ENCODE data around the gene METAP2.
"Not testable (repeated sequence)": the region's sequence is repeated elsewhere in the genome, so short reads cannot be mapped to it uniquely, and the experiment has no call there.

METAP2 gene

GRCh38 chr12:95463050-95463449, 10.9 kb upstream of the METAP2 start:
- DNase-seq, result no peak

DNA sequence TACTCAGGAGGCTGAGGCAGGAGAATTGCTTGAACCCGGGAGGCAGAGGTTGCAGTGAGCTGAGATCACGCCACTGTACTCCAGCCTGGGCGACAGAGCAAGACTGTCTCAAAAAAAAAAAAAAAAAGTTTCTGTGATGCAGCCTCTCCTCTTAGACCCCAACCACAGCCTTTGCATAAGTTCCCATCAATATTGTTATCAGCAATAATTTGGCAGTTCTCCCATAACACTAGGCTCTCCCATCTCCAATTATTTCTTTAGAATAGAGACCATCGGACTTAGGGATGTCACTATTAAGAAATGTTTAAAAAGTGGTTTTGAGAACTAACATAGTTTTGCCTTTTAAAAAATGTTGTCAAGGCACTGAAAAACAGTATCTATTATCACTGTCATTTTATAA, 10.2 kb upstream of the METAP2 start:
- not testable (repeated sequence) for DNase-seq

DNA sequence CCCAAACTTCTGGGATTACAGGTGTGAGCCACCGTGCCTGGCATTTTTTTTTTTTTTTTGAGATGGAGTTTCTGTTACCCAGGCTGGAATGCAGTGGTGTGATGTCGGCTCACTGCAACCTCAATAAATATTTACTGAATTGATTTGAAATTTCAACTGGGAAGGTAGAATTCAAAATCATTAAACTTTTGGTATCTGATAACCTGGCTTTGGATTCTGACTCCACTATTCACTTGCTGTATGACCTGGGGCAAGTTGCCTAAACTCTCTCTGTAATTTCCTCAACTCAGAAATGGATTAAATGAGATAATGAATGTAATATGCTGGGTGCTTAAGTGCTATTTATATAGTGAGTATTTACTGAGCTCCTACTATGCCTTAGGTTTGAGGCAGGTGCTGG, 8.7 kb upstream of the METAP2 start:
- no peak for DNase-seq

DNA sequence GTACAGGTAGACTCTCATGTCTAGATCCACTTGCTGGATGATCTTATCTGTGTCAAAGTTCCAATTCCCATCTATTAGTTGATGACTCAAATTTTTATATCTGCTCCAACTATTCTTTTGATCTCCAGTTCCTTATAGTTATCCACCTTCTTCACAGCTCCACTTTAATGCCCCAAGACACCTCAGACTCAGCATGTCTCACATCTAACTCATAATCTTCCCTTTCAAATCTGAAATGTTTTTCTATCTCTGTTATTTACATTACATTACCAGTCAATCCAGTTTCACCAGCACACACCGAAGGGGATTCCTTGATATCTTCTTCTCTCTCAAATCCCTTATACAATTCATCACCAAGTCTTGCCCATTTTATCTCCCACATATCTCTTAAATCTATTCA, 3.7 kb upstream of the METAP2 start:
- DNase-seq, result no peak

DNA sequence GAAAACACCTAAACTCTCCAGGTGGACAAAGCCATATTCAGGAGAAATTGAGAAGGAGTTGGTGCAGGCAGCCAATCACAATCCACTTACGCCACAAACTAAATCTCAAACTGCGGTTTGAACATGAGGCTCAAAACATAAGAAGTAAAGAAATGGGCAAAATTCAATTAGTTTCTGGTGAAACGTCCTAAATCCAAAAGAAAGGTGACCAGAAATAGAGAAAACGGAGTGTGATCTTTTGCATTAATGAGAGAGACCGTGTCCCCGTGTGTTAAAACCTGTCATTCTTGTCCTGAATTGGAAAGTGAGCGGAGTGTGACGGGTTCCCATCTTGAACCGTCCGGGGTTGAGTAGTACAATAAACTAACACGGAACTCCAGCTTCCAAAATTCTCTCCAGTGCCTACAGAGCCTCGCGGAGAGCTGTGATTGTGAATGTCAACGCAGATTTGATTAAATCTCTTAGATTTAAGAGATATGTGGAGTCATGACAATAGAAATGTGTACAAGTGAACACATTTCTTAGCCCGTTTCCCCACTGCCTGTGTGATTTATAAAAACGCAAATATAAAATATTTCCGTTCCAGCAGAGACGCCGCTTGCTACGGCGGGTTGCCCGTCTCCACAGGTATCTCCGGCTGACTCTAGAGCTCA, 595 bp upstream of the METAP2 start:
- DNase-seq, result peak; percentile 60

DNA sequence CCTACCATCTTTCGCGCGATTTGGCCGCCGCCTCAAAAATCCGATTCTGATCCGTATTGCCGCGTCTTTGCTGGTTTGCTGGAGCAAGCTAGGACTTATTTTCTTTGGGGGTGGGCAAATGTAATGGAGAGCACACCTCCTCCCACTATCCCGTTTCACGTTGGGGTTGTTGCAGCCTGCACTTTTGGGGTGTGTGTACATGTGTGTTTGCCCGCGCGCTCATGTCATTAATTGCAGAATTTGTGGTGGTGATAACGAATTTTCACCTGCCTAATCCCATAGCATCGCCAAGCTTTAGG, 657 bp downstream of the METAP2 start:
- DNase-seq, result no peak

- DNase-seq, result no peak
Measured at GRCh38 chr12:95480230-95480629, 6.3 kb downstream of the METAP2 start.

GRCh38 chr12:95481072-95481471, 7.1 kb downstream of the METAP2 start:
- no peak for DNase-seq

- no peak for DNase-seq
Measured at GRCh38 chr12:95481888-95482287, 7.9 kb downstream of the METAP2 start.

DNA sequence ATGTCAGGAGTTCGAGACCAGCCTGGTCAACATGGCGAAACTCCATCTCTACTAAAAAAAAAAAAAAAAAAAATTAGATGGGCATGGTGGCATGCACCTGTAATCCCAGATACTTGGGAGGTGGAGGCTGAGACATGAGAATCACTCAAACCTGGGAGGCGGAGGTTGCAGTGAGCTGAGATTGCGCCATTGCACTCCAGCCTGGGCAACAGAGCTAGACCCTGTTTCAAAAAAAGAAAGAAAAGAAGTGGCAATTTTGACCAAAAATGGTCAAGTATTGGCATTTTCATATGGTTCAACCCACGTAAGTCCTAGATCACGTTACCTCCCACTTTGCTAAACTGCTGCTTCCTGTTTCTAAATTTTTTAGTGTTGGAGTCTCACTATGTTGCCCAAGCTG, 8.6 kb downstream of the METAP2 start:
- not testable (repeated sequence) for DNase-seq

DNA sequence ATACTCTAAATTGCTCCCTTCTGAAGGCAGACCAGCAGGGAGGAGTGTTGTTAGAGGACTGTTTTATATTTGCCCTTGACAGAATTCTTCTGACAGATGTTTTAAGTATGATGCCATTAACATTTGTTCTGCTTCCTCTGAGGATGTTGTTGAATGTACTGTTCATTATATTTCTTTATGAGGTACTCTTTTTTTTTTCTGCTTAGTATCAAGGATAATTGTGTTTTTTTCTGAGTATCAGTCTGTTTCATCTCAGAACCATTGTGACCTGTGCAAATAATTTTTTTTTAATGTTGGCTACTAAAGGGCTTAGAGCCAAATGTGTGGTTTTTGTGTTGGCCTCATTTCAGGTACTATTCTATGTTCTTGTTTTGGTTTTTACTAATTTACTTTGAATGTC, 10.6 kb downstream of the METAP2 start:
- no peak for DNase-seq

DNA sequence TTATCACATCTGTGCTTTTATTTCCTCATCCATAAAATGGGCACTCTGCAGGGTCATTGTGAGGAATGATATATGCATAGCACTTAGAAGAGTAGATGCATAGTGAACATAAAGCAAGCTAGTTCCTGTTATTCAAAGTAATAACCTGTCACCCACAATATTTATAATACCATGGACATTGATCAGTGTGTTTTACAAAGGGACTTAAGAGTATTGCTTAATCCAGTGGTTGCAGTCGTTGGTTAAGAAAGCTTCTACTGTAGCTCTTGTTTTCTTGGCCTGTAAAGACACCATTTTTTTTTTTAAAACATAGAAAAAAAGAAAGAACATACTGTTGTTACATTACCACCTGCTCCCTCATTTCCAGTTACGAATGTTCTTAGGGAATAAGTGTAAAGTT, 13.1 kb downstream of the METAP2 start:
- no peak for DNase-seq

- no peak for DNase-seq
Measured at GRCh38 chr12:95492462-95492861, 18.5 kb downstream of the METAP2 start.

DNA sequence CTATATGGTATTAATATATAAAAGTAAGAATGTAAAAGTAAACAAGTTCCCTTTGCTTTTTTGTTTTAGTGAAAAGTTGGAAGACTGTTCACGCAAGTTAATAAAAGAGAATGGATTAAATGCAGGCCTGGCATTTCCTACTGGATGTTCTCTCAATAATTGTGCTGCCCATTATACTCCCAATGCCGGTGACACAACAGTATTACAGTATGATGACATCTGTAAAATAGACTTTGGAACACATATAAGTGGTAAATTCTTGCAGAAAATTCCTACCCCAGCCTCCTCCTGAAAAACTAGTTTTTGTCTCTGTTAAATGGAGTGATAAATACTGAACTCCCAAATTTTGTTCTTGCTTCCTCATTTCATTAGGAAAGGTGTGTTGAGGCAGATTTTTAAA, 20.9 kb downstream of the METAP2 start:
- DNase-seq, result no peak

DNA sequence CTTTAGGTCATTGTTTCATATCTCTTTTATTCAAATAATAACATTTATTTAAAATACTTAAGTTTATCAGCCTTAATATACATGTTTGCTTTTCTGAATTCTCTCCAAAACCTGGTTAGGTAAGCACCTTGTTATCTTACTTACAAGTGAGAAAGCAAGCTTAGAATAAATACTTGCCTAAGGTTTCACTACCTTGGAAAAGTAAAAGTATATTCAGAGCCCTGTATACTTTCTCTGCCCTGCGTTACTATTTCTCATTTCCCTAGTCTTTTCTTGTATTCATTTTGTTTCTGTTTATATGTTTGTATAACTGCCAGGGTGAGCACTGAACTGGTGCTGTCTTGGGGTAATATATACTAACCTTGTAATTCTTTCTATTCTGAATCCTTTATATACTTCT, 21.5 kb downstream of the METAP2 start:
- no peak for DNase-seq

- DNase-seq, result no peak
Measured at GRCh38 chr12:95497031-95497430, 23.1 kb downstream of the METAP2 start.

DNA sequence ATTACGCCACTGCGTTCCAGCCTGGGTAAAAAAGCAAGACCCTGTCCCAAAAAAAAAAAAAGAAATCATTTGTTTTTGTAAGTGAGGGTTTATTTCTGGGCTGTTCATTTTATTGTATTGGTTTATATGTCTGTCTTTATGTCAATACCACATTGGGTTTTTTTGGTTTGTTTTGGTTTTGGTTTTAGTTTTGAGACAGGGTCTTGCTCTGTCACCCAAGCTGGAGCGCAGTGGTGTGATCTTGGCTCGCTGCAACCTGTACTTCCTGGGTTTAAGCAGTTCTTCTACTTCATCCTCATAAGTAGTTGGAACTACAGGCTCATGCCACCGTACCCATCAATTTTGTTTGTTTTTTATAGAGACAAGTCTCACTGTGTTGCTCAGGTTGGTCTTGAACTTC, 25.0 kb downstream of the METAP2 start:
- DNase-seq, result no peak

DNA sequence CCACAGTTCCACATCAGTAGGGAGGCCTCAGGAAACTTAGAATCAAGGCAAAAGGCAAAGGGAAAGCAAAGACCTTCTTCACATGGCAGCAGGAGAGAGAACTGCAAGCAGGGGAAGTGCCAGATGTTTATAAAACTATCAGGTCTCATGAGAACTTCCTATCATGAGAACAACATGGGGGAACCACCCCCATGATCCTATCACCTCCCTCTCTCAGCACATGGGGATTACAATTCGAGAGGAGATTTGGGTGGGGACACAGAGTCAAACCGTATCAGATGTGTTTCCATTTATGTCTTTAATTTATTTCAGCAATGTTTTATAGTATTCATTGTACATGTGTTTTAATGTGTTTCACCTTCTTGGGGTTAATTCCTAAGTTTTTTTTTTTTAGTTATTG, 25.8 kb downstream of the METAP2 start:
- no peak for DNase-seq

- DNase-seq, result no peak
Measured at GRCh38 chr12:95504140-95504539, 30.2 kb downstream of the METAP2 start.

DNA sequence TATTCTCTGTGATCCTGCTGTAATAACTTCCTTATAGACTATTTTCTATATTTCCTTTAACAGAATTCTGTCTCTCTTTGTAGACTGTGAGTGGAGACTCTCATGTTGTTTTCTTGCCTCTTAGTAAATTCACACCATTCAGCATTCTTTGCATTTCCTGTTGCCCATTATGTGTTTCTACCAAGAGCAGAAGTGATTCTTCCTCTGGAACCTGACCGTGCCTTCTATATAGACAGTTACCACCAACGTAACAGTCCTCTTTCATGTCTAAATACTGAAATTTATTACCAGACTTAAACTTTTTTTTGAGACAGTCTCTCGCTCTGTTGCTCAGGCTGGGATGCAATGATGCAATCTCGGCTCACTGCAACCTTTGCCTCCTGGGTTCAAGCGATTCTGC, 31.1 kb downstream of the METAP2 start:
- no peak for DNase-seq

DNA sequence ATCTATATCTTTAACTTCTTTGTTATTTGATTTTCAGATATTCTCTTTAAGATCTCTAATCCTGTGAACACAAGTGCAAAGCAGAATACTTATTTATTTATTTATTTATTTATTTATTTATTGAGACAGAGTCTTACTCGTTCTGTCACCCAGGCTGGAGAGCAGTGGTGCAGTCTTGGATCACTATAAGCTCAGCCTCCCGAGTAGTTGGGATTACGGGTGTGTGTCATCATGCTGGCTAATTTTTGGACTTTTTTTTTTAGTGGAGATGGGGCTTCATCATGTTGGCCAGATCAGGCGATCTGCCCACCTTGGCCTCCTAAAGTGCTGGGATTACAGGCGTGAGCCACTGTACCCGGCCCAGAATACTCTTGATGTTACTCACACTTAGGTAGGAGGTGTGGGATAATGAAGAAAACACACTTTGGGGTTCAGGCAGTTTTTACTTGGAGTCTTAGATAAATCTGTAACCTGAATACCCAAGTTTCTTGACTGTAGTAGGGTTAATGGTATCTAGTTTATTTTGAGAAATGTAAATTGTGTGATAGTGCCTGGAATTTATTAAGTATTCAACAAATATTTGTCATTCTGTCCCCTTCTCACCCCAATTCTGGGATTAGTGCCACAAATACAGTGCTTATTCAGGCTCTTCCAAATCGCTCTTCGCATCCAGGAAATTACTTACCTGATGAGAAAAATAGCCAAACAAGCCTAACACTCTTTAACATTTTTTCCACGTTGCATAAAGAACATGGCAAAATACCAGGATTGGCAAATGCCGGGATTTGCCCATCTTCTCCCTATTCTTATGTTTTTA, 33.0 kb downstream of the METAP2 start:
- no peak for DNase-seq

DNA sequence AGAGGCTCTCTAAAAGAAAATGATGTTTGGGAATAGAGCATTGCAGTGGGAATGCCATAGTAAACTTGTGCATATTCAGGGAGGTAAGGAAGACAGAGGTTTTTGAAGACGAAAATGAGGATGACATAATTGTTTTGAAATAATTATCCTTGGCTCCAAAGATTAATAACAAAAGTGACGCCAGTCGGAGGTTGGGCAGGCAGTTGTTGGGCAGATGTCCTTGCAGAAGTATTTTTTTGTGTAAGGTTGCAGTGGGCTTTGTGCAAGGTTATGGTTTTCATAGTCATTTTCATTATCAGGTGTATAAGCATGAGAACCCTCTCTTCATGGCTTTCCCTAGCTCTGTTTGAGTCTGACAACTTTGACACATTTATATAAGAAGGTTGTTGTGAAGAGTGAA, 35.3 kb downstream of the METAP2 start:
- DNase-seq, result no peak

GRCh38 chr12:95511977-95512376, 38.0 kb downstream of the METAP2 start:
- no peak for DNase-seq

DNA sequence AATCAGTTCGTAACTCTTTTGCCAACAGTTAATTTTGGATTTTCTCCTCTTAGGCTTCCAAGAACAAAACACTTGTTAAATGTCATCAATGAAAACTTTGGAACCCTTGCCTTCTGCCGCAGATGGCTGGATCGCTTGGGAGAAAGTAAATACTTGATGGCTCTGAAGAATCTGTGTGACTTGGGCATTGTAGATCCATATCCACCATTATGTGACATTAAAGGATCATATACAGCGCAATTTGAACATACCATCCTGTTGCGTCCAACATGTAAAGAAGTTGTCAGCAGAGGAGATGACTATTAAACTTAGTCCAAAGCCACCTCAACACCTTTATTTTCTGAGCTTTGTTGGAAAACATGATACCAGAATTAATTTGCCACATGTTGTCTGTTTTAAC, 39.6 kb downstream of the METAP2 start:
- no peak for DNase-seq

DNA sequence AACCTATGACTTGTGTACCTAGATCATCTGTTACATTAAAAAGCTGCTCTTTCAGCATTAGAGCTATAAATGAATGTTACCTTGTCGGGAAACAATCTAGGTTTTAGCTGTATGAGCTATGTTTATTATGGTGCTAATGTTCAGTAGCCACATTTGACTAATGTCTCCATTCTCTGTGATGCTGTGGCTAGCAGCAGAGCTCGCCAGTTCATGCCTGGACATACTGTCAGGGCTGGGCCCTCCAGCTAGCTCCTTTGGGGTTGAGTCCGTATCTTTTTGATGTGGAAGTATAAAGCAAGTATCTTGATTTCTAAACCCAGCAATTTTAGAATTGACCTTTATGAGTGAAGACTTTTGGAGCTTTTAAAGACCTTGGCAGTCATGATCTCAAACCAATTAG, 41.2 kb downstream of the METAP2 start:
- no peak for DNase-seq
